GM23248 (cell line): ENCODE measurements around the gene NUP93.

ENCODE experiments used
- EZH2 ChIP-seq: fragments of 200-600 bp; sonication (generic); IDR thresholded peaks from 2 replicates; pipeline ENCODE4 v1.6.1; 2018; ENCODE audit warnings: antibody characterized with exemption, mild to moderate bottlenecking; ENCODE audit not compliant: insufficient read depth, poor library complexity, severe bottlenecking
- EZH2phosphoT487 ChIP-seq: fragments of 200-600 bp; sonication (generic); IDR thresholded peaks from 2 replicates; pipeline ENCODE4 v1.6.1; 2018; ENCODE audit warnings: antibody characterized with exemption, moderate library complexity, mild to moderate bottlenecking, low read depth; ENCODE audit not compliant: insufficient read depth

GRCh38 chr16:56852968-56853367 is 123.0 kb downstream of the NUP93 start:
- no peak for TF ChIP-seq EZH2
- no peak for TF ChIP-seq EZH2phosphoT487
